M059J (cell line): ENCODE data around the gene PLPP7. TPM values are rescaled to one million over a fixed set of nuclear protein-coding genes. Genes with fewer than 3 reads are reported as not detected.
"Not testable (repeated sequence)": the region's sequence is repeated elsewhere in the genome, so short reads cannot be mapped to it uniquely, and the experiment has no call there.

ENCODE experiments used
- DNase-seq: peaks from one replicate; pipeline ENCODE4 v3.0.0-alpha.2; 2012; ENCODE audit warnings: low read depth
- total RNA-seq: library from RNA; depleted of rRNA; stranded (reverse); fragments of >200 nt; shearing (Covaris generic); gene quantifications from 2 replicates; pipeline ENCODE4 v1.2.3, GENCODE V29; 2014

The PLPP7 gene
- total RNA-seq, 1 experiment from 2014 or later, result 2.6 TPM

- DNase-seq, result no peak
Measured at GRCh38 chr9:131330814-131331600, 41.5 kb downstream of the PLPP7 start.

- not testable (repeated sequence) for DNase-seq
Measured at GRCh38 chr9:131331996-131332395, 42.5 kb downstream of the PLPP7 start.

- DNase-seq, result no peak
Measured at GRCh38 chr9:131333771-131334628, 44.5 kb downstream of the PLPP7 start.

GRCh38 chr9:131334629-131335367, 45.3 kb downstream of the PLPP7 start:
- DNase-seq, result no peak

- DNase-seq, result no peak
Measured at GRCh38 chr9:131335368-131335755, 45.8 kb downstream of the PLPP7 start.

- DNase-seq, result no peak
Measured at GRCh38 chr9:131337131-131337848, 47.8 kb downstream of the PLPP7 start.

GRCh38 chr9:131339212-131339611, 49.7 kb downstream of the PLPP7 start:
- not testable (repeated sequence) for DNase-seq

GRCh38 chr9:131344931-131345535, 55.5 kb downstream of the PLPP7 start:
- not testable (repeated sequence) for DNase-seq

GRCh38 chr9:131346559-131346958, 57.0 kb downstream of the PLPP7 start:
- DNase-seq, result no peak

- DNase-seq, result no peak
Measured at GRCh38 chr9:131347376-131348020, 58.0 kb downstream of the PLPP7 start.

GRCh38 chr9:131348631-131349521, 59.4 kb downstream of the PLPP7 start:
- DNase-seq, result no peak

GRCh38 chr9:131349522-131349880, 60.0 kb downstream of the PLPP7 start:
- DNase-seq, result no peak

- DNase-seq, result peak; percentile 81
Measured at GRCh38 chr9:131349881-131350563, 60.5 kb downstream of the PLPP7 start.

GRCh38 chr9:131356479-131356878, 67.0 kb downstream of the PLPP7 start:
- not testable (repeated sequence) for DNase-seq

- no peak for DNase-seq
Measured at GRCh38 chr9:131358556-131358955, 69.0 kb downstream of the PLPP7 start.
